ENCODE data around the gene PLCD3. TPM values are rescaled to one million over a fixed set of nuclear protein-coding genes. Genes with fewer than 3 reads are reported as not detected.
A peak's percentile ranks its signal among the peaks of the same experiment; 100 is the strongest.

The PLCD3 gene
- total RNA-seq, 1 experiment from 2014 or later: 88.5 TPM

DNA sequence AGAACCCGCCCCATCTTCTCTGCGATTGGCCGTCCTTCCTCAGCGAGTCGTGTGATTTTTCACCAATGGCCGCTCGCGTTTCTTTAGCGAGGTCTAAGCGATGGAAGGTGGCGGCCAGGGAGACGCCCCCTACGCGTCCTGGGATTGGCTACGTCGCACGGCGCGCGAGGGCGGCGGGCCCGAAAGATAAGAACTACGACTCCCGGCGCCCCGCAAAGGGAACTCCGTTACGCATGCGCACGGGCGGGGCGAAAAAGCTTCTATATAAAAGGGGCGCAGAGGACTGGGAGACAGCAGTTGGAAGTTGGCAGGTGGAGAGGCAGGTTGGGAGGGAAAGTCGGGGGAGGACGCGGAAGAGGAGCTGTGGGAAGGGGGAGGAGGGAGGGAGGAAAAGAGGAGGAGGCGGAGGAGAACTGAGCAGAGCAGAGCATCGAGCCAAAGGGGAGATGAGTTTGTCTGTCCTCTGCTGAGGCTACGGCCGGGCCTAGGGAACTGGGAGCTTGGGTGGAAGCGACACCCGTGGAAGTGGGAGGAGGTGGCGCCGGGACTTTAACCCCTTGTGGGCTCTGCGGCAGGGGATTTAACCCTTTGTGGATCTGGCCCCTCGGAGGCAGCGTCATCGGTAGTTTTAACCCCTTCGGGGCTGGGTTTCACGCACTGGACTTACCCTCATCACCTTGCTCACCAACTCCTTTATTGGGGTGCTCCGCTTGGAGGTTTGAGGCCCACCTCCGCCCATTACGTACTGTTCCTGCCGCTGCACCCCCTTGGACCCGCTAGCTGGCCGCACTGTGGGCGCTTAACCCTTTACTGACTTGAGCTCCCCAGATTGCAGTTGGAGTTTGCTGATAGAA lies 16.1 kb upstream of the PLCD3 start, which contains the start of gene HEXIM1:
HEXIM1 (plus strand) TSS at position 293 of the 854 bp plus-strand sequence. CDS start 716 bp downstream, outside the sequence.
- intact Hi-C loops (cut with micrococcal nuclease; ENCODE audit: unreplicated experiment): loop anchor here (1.0 to 5.0 kb wide), 6 partner anchors 13 to 224 kb away; partner anchors contain the start of genes ACBD4 and HEXIM2
- Histone ChIP-seq H3K9me3 (no peaks in the 10 kb centered on the region), H3K4me1 (peaks cover 17% of the 10 kb centered on the region), H3K4me3 (ENCODE audit: low read depth, low read length) (peak within 1 kb of the TSS; percentile 70), H3K36me3 (ENCODE audit: control insufficient read depth, insufficient read depth, low read length) (no peaks in the 10 kb centered on the region), H3K27me3 (replicated peaks; ENCODE audit: control insufficient read depth, insufficient read depth, low read length) (no peaks in the 10 kb centered on the region)
- Mint-ChIP-seq H3K27ac (ENCODE audit: unreplicated experiment) (peak within 1 kb of the TSS; percentile 94), H3K4me1 (ENCODE audit: low read depth, unreplicated experiment) (peaks cover 15% of the 10 kb centered on the region), H3K9me3 (ENCODE audit: unreplicated experiment) (no peaks in the 10 kb centered on the region), H3K27me3 (ENCODE audit: insufficient read depth, unreplicated experiment) (peaks cover 4% of the 10 kb centered on the region), H3K4me3 (ENCODE audit: unreplicated experiment) (peak within 1 kb of the TSS; percentile 99), H3K36me3 (ENCODE audit: insufficient read depth, unreplicated experiment) (peaks cover 65% of the 10 kb centered on the region)
- peak; percentile 99 for DNase-seq
- TSS peak; percentile 64 for BruUV-seq (replicated peaks)
- ChIA-PET CTCF (interaction anchor here (0.5 to 8.2 kb wide), 21 partner anchors 12 to 719 kb away, joined by 3 to 230 read pairs (median 4); partner anchors contain the start of genes ACBD4, HEXIM2 and NMT1), POLR2A (interaction anchor here (0.5 to 7.0 kb wide), 31 partner anchors 9 to 1200 kb away, joined by 3 to 279 read pairs (median 7); partner anchors contain the start of genes ACBD4, HEXIM2, MAP3K14 and NMT1)
- TF ChIP-seq, protein P1, sequence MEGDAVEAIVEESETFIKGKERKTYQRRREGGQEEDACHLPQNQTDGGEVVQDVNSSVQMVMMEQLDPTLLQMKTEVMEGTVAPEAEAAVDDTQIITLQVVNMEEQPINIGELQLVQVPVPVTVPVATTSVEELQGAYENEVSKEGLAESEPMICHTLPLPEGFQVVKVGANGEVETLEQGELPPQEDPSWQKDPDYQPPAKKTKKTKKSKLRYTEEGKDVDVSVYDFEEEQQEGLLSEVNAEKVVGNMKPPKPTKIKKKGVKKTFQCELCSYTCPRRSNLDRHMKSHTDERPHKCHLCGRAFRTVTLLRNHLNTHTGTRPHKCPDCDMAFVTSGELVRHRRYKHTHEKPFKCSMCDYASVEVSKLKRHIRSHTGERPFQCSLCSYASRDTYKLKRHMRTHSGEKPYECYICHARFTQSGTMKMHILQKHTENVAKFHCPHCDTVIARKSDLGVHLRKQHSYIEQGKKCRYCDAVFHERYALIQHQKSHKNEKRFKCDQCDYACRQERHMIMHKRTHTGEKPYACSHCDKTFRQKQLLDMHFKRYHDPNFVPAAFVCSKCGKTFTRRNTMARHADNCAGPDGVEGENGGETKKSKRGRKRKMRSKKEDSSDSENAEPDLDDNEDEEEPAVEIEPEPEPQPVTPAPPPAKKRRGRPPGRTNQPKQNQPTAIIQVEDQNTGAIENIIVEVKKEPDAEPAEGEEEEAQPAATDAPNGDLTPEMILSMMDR (IDR thresholded peaks at IDR 0.05; ENCODE audit: insufficient read depth in 1 of 2, low read depth in 1 of 2, low read length in 1 of 2, severe bottlenecking in 1 of 2, unreplicated experiment in 1 of 2): no peak

DNA sequence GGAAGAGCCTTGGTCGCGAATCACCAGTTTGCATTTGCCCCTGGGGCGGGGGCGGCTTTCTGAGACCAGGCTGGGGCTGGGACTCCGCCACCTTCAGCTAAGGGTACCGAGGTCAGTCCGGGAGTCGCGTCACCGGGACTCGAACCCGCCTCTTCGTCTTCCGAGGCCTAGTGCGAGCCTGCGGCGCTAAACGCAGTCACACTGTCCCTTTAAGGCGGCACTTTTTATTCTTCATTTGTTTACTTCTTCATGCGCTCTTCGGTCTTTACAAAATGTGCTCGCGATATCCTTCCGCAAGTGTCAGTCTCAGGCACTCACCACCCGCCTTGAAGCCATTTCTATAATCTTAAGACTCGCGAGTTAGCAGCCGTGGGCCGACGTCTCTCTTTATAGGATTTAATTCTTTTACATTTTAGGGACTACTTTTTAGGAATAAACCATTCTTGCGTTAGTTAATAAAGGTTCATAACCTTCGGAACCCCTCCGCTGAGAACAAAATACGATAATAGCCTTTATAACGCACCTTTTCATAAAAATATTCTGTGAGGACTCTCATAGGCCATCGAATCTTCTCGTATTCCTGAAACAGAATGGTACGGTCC lies 15.4 kb upstream of the PLCD3 start:
- Mint-ChIP-seq H3K4me3 (ENCODE audit: unreplicated experiment) (peak overlapping the region; percentile 99), H3K4me1 (ENCODE audit: low read depth, unreplicated experiment) (peaks cover 15% of the 10 kb centered on the region), H3K27me3 (ENCODE audit: insufficient read depth, unreplicated experiment) (peaks cover 4% of the 10 kb centered on the region), H3K27ac (ENCODE audit: unreplicated experiment) (peak overlapping the region; percentile 94), H3K9me3 (ENCODE audit: unreplicated experiment) (no peaks in the 10 kb centered on the region), H3K36me3 (ENCODE audit: insufficient read depth, unreplicated experiment) (peaks cover 68% of the 10 kb centered on the region)
- H3K4me1 ChIP-seq: peaks cover 17% of the 10 kb centered on the region
- ChIA-PET POLR2A (interaction anchor here (0.6 to 7.0 kb wide), 23 partner anchors 8 to 1199 kb away, joined by 3 to 279 read pairs (median 7); partner anchors contain the start of genes ACBD4, HEXIM2, MAP3K14 and NMT1), CTCF (interaction anchor here (0.6 to 8.2 kb wide), 11 partner anchors 11 to 54 kb away, joined by 3 to 230 read pairs (median 8); partner anchors contain the start of genes ACBD4 and HEXIM2)
- H3K27me3 ChIP-seq (replicated peaks; ENCODE audit: control insufficient read depth, insufficient read depth, low read length): no peaks in the 10 kb centered on the region
- peak; percentile 89 to 91 for DNase-seq
- H3K9me3 ChIP-seq: no peaks in the 10 kb centered on the region
- TF ChIP-seq, protein P1 (IDR thresholded peaks at IDR 0.05; ENCODE audit: insufficient read depth in 1 of 2, low read depth in 1 of 2, low read length in 1 of 2, severe bottlenecking in 1 of 2, unreplicated experiment in 1 of 2): no peak
- peak overlapping the region; percentile 57 for H3K4me3 ChIP-seq (ENCODE audit: low read depth, low read length)
- TSS peak; percentile 65 for BruUV-seq (replicated peaks)
- intact Hi-C loops (cut with micrococcal nuclease; ENCODE audit: unreplicated experiment): loop anchor here (1.0 to 5.0 kb wide), 6 partner anchors 12 to 225 kb away; partner anchors contain the start of genes ACBD4 and HEXIM2
- no peaks in the 10 kb centered on the region for H3K36me3 ChIP-seq (ENCODE audit: control insufficient read depth, insufficient read depth, low read length)
